NCI-H345 (cell line): ENCODE data around the gene VSTM2L.
A peak's percentile ranks its signal among the peaks of the same experiment; 100 is the strongest.

Source experiments
- DNase-seq: peaks from one replicate; lab custom pipeline; 2025; lab: John Stamatoyannopoulos, UW

The VSTM2L gene

DNA sequence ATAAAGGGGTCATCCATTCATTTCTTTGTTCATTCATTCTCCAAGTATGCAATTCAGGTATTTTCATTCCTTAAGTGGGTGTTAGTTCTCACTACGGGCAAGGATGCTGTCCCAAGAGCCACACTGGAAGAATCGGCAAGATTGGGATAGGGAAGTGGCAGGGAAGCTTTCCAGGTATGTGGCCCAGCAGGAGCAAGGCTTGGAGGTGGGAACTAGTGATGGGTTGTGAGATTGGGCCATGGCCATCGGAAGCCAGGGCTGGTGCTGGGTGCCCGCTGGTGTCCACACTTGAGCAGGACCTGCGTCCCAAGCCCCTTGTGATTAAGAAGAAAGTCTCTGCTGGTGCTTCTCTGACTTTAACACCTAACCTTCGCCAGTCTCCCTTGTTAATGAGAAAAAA, 15.1 kb downstream of the VSTM2L start:
- DNase-seq = no peak

DNA sequence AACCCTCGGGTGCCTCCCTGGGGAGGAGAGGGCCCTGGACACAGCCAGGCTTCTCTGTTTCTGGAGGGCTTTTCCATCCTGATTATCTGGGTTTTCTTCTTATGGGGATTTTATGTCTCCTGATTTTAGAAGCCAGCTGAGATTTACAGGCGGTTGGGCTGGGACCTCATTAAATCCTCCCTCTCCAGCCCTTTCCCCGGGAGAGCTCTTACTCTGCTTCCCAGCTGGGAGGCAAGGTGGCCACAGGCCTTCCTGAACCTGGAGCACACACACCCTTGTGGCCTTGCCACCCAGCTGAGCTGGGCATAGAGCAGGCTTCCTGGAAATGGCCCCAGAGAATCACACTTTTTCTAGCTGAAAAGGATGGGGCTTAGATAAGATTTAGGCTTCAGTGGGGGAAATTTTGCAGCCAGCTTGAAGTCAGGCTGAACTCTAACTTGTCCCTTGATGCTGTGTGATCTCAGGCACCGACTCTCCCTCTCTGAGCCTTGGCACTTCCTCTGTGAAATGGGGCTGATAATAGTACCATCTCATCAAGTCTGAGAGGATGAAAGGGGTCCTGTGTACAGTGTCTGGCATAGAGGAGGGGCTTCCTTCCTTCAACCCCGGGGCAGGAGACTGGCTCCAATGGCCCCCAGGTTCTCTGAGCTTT, 16.6 kb downstream of the VSTM2L start:
- peak; percentile 31 for DNase-seq

DNA sequence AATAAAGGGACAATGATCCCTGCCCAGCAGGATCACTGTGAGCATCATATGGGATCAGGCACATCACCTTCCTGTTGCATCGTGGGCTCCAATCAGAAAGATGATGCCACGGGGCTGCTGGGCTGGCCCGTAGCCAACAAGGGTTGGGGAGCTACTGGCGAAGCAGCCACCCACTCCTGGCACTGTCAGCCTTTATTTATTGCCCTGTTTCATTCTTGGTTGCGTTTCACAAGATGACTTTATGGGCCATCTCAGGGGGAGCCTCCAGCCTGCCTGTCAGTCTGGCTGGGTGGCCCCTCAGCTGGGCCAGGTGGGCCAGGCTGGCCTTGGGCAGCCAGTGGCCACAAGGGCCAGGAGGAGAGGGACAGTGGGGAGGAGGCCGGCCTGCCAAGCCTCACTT, 17.3 kb downstream of the VSTM2L start:
- DNase-seq = peak; percentile 45

DNA sequence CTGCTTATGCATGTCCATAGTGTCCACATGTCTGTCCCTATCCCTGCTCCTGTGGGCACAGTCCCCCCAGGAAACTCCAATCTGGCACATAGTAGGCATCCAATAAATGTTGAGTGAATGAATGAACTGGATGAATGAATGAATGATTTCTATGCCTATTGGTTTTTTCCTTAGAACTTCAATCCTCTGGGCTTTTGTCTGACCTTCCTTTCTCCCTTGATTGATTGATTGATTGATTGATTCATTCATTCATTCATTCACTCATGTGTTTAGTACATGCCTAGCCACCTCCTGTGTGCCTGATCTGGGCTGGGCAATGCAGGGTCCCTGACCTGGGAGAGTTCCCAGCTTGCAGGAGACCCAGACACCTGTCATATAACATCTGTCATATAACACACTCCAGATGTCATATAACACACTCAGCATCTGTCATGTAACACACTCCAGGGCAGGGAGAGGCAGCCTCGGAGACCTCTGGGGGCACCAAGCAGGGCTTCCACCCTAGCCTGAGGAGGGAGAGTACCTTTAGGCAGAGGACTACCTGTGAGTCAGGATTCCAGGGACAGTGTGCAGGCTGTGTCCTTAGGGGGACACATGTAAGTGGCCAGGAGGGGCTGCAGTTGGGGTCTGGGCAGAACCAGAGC, 17.9 kb downstream of the VSTM2L start:
- no peak for DNase-seq

DNA sequence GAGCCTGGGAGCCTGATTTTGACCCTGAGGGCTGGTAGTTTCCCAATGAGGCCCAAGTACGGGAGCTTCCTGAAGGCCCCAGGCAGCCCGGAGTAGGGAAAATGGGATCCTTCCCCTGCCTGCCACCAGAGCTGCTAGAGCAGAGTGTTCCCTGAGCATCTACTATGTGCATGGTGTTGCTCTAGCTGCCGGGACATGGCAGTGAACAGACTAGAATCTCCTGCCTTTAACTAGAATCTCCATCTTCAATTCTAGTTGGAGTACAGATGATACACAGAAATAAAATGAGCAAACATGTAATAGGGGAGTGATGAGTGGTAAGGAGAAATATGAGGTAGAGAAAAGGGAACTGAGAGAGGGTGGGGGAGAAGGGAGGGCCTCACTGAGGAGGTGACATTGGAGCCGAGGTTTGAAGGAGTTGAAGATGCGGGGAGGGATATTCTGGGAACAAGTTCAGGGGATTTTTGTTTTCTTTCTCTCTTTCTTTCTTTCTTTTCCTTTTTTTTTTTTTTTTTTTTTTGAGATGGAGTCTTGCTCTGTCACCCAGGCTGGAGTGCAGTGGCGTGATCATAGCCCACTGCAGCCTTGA, 18.5 kb downstream of the VSTM2L start:
- no peak for DNase-seq

DNA sequence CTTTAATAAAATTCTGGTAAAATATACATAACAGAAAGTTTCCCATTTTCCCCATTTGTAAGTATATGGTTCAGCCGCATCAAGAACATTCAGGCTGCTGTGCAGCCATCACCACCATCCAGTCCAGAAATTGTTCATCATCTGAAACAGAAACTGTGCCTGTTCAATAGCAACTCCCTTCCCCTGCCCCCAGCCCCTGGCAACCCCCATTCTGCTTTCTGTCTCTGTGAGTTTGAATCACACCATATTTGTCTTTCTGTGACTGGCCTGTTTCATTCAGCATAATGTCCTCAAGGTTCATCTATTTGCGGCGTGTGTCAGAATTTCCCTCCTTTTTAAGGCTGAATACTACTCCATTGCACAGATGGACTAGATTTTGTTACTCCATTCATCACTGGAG, 19.1 kb downstream of the VSTM2L start:
- DNase-seq = no peak

DNA sequence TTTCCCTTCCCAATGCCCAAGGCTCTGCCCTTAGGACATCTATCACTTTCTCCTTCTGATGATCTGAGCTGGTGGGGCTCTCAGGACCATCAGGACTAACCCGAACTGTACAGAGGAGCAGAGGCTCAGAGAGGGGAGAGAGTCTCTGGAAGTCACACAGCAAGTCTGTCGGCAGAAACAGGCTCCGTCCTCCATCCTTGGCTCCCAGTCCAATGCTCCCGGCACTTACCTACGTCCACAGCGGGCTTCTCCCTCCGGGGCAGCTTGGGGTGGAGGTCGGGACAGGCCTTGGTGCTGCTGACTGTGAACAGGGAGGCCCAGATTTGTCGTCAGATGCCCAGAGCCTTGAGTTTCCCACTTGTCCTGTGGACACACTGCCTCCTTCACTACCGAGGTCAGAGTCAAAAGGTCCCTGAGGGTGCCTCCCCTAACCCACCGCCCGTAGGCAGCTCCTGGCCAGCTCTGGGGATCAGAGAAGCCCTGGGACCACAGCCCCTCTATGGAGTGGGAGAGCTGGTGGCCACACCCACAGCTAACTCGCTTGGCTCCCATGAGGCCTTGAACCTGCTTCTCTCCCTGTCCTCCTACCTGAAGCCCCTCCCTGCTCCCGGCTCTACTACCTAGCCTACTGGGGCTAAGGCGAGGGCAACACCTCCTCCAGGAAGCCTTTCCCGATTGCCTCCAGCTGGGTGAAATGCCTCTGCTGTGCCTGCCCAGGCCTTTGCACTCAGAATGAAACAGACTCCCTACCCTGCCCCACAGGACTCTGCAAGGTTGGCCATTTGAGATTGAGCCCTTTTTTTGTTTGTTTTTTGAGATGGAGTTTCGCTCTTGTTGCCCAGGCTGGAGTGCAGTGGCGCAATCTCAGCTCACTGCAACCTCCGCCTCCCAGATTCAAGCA, 22.6 kb downstream of the VSTM2L start:
- DNase-seq = no peak

DNA sequence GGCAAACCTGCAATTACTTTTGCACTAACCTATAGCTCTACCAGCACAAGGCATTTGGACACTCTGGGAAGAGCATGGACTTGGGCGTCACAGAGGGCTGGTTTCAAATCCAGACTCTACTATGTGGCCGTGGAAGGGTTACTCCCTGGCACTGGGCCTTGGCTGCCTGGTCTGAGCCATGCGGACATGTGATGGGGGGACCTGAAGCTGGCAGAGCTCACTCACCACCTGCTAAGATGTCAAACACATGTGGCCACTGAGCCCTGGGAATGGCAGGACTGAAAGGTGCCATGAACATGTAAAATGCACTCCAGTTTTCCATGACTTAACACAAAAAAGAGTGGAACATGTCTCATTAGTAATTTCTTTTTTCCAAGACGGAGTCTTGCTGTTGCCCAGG, 23.7 kb downstream of the VSTM2L start:
- DNase-seq = no peak

DNA sequence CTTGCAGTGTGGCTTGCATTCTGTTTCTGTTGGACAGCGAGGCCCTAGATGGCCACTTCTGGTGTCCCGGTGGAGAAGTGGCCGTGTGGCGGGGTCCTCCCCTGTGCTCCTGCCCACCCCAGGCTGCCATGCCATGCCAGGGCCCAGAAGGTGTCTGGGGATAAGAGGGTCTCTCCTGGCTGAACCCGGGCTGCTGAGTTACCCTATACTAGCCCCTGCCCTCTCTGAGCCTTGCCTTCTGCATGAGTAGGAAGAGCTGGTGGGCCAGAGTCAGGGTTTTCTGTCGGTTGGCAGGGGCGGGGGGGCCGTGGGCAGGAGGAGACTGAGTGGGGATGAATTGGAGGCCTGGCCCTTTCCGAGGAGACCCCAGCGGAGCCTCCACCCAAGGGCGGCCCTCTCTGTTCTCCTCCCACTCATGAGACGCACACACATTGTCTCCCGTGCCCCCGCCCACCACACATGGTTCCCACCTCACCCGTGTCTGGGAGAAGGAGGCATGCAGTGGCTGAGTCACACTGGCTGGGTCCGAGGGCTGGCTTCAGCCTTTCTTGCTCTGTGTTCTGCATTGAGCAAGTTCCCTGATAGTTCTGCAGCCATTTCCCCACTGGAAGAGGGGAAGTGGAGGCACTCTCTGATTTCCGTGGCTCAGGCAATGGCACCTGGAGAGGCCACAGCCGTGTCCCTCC, 24.6 kb downstream of the VSTM2L start:
- no peak for DNase-seq

DNA sequence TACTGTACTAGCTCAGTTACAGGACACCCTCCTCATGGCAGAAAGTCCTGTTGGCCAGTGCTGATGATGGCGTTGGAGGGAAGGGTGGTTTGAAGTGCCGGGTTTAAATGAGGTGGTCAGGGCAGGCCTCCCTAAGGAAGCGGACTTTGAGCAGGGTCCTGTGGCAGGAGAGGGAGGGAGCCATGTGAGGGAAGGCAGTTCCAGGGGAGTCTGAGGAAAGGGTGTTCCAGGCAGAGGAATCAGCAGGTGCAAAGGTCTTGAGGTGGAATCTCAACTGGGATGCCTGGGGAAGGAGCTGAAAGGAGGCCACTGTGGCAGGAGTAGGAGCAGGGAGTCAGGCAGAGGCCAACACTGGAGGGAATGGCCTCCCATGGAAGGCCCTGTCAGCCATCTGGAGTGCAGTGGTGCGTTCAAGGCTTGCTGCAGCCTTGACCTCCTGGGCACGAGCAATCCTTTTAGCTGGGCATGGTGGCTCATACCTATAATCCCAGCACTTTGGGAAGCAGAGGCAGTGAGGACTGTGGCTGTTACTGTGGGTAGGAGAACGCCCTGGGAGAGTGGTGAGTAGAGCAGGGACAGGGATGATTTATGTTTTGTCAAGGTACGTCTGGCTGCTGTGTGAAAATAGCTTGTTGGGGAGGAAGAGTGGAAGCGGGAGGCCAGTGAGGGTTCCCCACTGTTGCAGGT, 26.2 kb downstream of the VSTM2L start:
- no peak for DNase-seq

DNA sequence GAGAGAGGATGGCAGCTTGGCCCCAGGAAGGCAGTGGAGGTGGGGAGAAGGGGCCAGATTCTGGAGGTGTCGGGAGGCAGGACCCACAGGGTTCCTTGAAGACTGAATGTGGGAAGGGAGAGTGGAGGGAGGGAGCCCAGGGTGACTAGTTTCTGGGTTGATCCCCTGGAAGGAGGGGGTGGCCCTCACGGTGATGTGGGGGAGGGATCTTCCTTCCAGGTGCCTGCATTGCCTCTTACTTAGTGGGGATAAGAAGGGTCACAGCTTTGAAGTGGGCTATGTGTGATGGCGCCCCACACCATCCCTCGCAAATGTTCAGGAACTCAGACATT, 26.7 kb downstream of the VSTM2L start:
- DNase-seq = no peak

DNA sequence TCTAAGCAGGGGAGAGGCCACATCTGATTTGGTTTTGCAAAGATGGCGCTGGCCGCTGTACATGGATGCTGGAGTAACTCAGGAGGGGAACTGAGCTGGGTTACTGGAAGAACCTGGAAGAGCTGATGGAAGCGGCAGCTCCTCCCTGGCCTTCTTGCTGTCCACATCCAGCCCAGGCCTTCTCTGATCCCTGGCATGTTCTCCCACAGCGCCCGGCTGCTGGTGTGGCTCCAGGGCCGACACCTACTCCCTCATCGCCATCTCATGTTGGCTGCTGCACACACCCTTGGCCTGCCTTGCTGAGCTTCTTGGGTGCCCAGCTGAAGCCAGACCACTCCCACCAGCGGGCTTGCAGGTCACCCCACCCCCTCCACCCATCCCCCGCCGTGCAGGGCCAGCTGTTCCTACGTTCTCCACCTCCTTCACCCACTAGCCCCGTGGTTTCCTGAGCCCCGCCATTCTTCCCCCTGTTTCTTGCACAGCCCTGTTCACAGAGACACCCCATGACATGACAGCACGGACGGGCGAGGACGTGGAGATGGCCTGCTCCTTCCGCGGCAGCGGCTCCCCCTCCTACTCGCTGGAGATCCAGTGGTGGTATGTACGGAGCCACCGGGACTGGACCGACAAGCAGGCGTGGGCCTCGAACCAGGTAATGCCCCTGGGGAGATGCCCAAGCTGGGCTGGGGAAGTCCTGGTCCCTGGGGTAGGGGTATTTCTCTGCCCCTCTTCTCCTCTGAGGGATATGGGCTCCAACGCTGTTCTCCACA, 28.4 kb downstream of the VSTM2L start:
- DNase-seq = no peak

DNA sequence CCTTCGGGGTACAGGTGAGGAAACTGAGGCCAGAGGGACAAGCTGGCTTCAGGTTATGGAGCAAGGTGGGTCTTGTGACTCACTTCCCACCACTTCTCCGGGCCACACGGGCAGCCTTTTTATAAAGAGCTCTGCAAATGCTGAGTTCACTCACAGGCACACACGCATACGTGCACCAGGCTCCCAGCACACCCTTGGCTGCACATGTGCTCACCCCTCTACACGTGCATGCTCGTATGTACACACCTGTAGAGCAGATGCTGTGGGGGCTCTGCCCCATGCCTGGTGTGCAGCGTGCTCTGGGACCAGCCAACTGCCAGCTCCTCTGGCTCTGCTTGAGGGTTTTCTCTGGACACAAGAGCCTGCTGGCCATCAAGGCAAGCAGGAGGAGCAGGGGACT, 29.1 kb downstream of the VSTM2L start:
- DNase-seq = no peak

DNA sequence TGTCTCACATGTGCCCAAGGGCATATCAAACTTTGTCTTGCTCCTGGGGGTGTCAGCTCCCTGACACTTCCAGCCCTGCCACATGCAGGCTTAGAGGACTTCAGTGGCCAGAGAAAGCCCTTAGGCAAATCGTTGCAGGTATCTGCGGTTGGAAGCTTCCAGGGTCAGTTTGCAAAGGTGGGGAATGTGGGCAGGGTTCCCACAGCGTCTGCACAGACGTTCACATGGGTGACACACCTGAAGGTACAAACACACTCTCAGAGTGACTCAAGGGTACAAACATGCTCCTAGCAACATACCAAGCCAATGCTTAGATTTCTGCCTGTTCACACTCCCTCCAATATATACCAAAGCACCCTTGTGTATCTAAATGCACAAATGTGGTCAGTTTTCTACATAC, 30.0 kb downstream of the VSTM2L start:
- DNase-seq = no peak

DNA sequence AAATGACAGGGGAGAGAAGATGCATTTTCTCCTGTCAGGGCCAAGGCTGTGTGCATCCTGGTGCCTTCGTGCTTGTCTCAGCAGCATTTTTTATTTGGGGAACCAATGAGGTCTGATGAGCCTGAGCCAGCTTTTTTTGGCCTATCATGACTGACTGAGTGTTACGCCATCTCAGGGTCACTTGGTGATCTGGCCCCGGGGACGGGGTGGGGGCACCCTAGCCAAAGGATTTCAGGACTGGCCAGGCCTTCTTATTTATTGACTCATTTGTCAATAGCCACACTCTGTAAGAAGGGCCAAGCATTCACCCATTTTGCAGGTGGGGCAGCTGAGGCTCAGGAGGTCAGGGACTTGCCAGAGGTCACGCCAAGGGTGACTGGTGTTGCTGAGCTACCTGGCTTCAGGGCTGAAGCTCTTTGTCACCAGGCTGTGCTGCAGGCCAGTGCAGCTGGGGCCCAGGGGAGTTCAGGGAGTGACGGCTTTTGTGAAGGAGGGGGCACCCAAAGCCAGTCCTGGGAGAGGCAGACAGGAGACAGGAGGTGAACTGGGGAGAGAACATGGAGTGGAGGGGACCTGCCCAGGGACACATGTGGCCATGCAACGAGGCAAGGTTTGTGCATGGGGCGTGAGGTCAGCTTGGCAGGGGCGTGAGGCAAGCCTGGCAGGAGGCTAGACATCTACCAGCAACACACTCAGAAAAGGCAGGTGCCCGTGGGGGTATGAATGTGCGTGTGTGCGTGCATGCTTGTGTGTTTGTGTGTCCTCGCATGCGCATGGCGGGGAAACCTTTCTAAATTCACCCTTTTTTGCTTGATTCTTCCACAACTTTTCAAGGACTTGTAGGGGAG, 31.1 kb downstream of the VSTM2L start:
- DNase-seq = no peak

DNA sequence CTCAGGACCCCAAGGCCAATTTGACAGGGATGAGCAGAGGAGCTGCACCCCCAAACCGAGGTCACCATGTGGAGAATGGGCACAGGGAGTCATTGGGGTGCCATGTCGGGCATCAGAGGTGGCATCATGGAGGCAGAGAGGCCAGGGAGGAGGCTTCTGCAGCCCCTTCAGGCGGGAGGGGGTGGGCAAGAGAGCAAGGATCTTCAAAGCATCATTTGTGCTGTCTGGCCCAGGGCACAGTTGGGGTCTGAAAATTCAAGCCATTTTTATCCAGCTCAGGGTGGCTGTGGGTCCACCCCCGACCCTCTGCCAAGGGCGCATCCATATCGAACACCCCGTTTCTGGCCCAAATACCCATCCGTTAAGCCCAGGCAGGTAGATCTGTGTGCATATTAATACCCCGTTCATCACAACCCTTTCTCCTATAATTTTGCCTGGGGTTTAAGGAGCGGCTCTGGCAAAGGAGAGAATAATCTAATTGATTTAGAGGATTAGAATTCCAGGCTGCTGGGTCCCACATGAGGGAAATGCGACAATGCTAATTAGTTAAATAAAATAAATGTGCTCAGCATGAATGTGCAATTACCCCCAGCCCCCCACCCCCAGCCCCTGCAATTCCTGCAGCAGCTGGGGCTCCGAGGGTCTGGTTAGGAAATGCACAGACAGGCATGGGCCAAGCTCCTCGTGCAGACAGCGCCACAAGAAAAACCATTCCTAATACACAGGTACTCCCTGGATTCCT, 31.9 kb downstream of the VSTM2L start:
- DNase-seq = no peak

DNA sequence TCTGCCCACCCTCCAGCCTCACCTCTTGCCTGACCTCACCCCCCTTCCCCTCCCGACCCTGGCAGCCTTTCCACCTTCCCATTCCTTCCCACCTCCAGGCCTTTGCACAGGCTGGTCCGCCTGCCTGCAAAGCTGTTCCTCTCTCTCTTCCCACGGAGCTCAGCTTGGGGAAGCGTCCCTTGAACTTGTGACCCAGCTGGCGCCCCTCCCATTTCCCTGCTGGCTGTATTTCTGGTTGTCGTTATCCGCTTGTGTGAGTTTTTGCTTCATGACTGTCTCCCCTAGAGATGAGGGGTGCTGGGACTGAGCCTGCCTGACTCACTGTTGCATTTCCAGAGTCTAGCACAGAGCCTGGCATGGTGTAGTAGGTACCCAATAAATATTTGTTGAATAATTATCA, 32.5 kb downstream of the VSTM2L start:
- DNase-seq = no peak

DNA sequence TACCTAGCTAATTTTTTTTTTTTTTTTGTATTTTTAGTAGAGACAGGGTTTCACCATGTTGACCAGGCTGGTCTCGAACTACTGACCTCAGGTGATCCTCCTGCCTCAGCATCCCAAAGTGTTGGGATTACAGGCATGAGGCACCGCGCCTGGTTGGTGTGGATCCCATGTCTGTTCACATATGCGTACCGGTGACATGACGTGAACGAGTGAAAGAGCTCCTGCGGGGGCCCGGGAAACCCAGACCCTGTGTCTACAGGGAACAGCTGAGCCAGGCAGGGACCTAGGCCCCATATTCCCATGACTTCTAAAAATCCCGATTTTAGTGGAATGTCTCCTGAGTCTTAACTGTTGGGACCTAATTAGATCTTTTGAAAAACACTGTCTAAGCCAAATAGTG, 33.1 kb downstream of the VSTM2L start:
- DNase-seq = no peak

DNA sequence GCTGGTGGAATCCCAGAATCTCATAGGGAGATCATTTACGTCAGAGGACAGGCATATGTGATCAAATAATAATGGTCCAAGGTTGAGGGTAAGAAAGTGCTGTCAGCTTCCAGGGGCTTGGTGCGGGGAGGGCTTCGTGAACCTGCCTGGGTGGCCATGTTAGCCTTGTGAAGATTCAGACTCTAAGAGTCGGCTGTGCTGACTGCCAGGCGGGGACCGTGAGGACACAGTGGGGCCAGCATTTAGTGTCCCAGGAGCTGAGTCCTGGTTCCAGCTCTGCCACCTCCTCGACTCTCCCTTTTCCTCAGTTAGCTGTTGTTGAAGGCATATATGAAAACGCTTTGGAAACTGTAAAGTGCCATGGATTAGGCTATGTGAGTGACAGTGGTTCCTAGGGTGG, 33.5 kb downstream of the VSTM2L start:
- DNase-seq = no peak
